ENCODE measurements around the gene MYO18A.
"Not testable (repeated sequence)": the region's sequence is repeated elsewhere in the genome, so short reads cannot be mapped to it uniquely, and the experiment has no call there.

MYO18A gene

GRCh38 chr17:29209073-29209472 is 28.9 kb upstream of the MYO18A start:
- Histone ChIP-seq H3K27me3 (ENCODE audit: control insufficient read depth, insufficient read depth, low read length) (no peaks in the 10 kb centered on the region), H3K4me3 (ENCODE audit: low read length) (no peak overlapping the region), H3K36me3 (ENCODE audit: control insufficient read depth, insufficient read depth, low read length) (no peaks in the 10 kb centered on the region), H3K4me1 (ENCODE audit: control insufficient read depth, insufficient read depth, low read length) (no peaks in the 10 kb centered on the region), H3K27ac (ENCODE audit: low read depth, low read length) (no peak overlapping the region), H3K9ac (ENCODE audit: low read length) (no peak overlapping the region)

GRCh38 chr17:29207975-29208374 is 27.8 kb upstream of the MYO18A start:
- Histone ChIP-seq H3K27ac (ENCODE audit: low read depth, low read length) (no peak overlapping the region), H3K27me3 (ENCODE audit: control insufficient read depth, insufficient read depth, low read length) (no peaks in the 10 kb centered on the region), H3K4me3 (ENCODE audit: low read length) (no peak overlapping the region), H3K9ac (ENCODE audit: low read length) (no peak overlapping the region), H3K36me3 (ENCODE audit: control insufficient read depth, insufficient read depth, low read length) (no peaks in the 10 kb centered on the region), H3K4me1 (ENCODE audit: control insufficient read depth, insufficient read depth, low read length) (no peaks in the 10 kb centered on the region)

- no peaks in the 10 kb centered on the region for H3K4me1 ChIP-seq (ENCODE audit: control insufficient read depth, insufficient read depth, low read length)
- H3K27ac ChIP-seq (ENCODE audit: low read depth, low read length), result no peak overlapping the region
- H3K4me3 ChIP-seq (ENCODE audit: low read length), result no peak overlapping the region
- no peaks in the 10 kb centered on the region for H3K27me3 ChIP-seq (ENCODE audit: control insufficient read depth, insufficient read depth, low read length)
- H3K9ac ChIP-seq (ENCODE audit: low read length), result no peak overlapping the region
- no peaks in the 10 kb centered on the region for H3K36me3 ChIP-seq (ENCODE audit: control insufficient read depth, insufficient read depth, low read length)
These were observed 24.8 kb upstream of the MYO18A start for GRCh38 chr17:29205047-29205446.

- not testable (repeated sequence) for H3K4me3 ChIP-seq (ENCODE audit: low read length); H3K27ac ChIP-seq (ENCODE audit: low read depth, low read length); H3K4me1 ChIP-seq (ENCODE audit: control insufficient read depth, insufficient read depth, low read length); H3K9ac ChIP-seq (ENCODE audit: low read length); H3K36me3 ChIP-seq (ENCODE audit: control insufficient read depth, insufficient read depth, low read length); H3K27me3 ChIP-seq (ENCODE audit: control insufficient read depth, insufficient read depth, low read length)
These were observed 24.0 kb upstream of the MYO18A start for GRCh38 chr17:29204068-29204804.

GRCh38 chr17:29197516-29198272 is 17.5 kb upstream of the MYO18A start:
- no peak overlapping the region for H3K27ac ChIP-seq (ENCODE audit: low read depth, low read length)
- H3K4me1 ChIP-seq (ENCODE audit: control insufficient read depth, insufficient read depth, low read length), result no peaks in the 10 kb centered on the region
- H3K4me3 ChIP-seq (ENCODE audit: low read length), result no peak overlapping the region
- H3K27me3 ChIP-seq (ENCODE audit: control insufficient read depth, insufficient read depth, low read length), result no peaks in the 10 kb centered on the region
- no peaks in the 10 kb centered on the region for H3K36me3 ChIP-seq (ENCODE audit: control insufficient read depth, insufficient read depth, low read length)
- H3K9ac ChIP-seq (ENCODE audit: low read length), result no peak overlapping the region

- no peaks in the 10 kb centered on the region for H3K36me3 ChIP-seq (ENCODE audit: control insufficient read depth, insufficient read depth, low read length)
- H3K27me3 ChIP-seq (ENCODE audit: control insufficient read depth, insufficient read depth, low read length), result peaks cover 2% of the 10 kb centered on the region
- H3K4me3 ChIP-seq (ENCODE audit: low read length), result no peak overlapping the region
- no peak overlapping the region for H3K27ac ChIP-seq (ENCODE audit: low read depth, low read length)
- H3K4me1 ChIP-seq (ENCODE audit: control insufficient read depth, insufficient read depth, low read length), result no peaks in the 10 kb centered on the region
- H3K9ac ChIP-seq (ENCODE audit: low read length), result no peak overlapping the region
These were observed 16.7 kb upstream of the MYO18A start for GRCh38 chr17:29196769-29197515.

- H3K27ac ChIP-seq (ENCODE audit: low read depth, low read length), result no peak overlapping the region
- H3K27me3 ChIP-seq (ENCODE audit: control insufficient read depth, insufficient read depth, low read length), result peaks cover 2% of the 10 kb centered on the region
- no peaks in the 10 kb centered on the region for H3K36me3 ChIP-seq (ENCODE audit: control insufficient read depth, insufficient read depth, low read length)
- no peaks in the 10 kb centered on the region for H3K4me1 ChIP-seq (ENCODE audit: control insufficient read depth, insufficient read depth, low read length)
- H3K9ac ChIP-seq (ENCODE audit: low read length), result no peak overlapping the region
- H3K4me3 ChIP-seq (ENCODE audit: low read length), result no peak overlapping the region
These were observed 15.4 kb upstream of the MYO18A start for GRCh38 chr17:29195465-29196081.

- Histone ChIP-seq H3K27me3 (ENCODE audit: control insufficient read depth, insufficient read depth, low read length) (peaks cover 2% of the 10 kb centered on the region), H3K4me3 (ENCODE audit: low read length) (no peak overlapping the region), H3K27ac (ENCODE audit: low read depth, low read length) (no peak overlapping the region), H3K9ac (ENCODE audit: low read length) (no peak overlapping the region), H3K36me3 (ENCODE audit: control insufficient read depth, insufficient read depth, low read length) (no peaks in the 10 kb centered on the region), H3K4me1 (ENCODE audit: control insufficient read depth, insufficient read depth, low read length) (no peaks in the 10 kb centered on the region)
These were observed 14.5 kb upstream of the MYO18A start for GRCh38 chr17:29194669-29195068.

GRCh38 chr17:29193146-29193545 is 12.9 kb upstream of the MYO18A start:
- no peak overlapping the region for H3K9ac ChIP-seq (ENCODE audit: low read length)
- H3K27ac ChIP-seq (ENCODE audit: low read depth, low read length), result no peak overlapping the region
- H3K36me3 ChIP-seq (ENCODE audit: control insufficient read depth, insufficient read depth, low read length), result no peaks in the 10 kb centered on the region
- H3K4me3 ChIP-seq (ENCODE audit: low read length), result no peak overlapping the region
- no peaks in the 10 kb centered on the region for H3K4me1 ChIP-seq (ENCODE audit: control insufficient read depth, insufficient read depth, low read length)
- H3K27me3 ChIP-seq (ENCODE audit: control insufficient read depth, insufficient read depth, low read length), result peaks cover 2% of the 10 kb centered on the region

GRCh38 chr17:29190592-29191207 is 10.5 kb upstream of the MYO18A start:
- Histone ChIP-seq H3K27me3 (ENCODE audit: control insufficient read depth, insufficient read depth, low read length) (peaks cover 2% of the 10 kb centered on the region), H3K4me1 (ENCODE audit: control insufficient read depth, insufficient read depth, low read length) (no peaks in the 10 kb centered on the region), H3K4me3 (ENCODE audit: low read length) (no peak overlapping the region), H3K9ac (ENCODE audit: low read length) (no peak overlapping the region), H3K36me3 (ENCODE audit: control insufficient read depth, insufficient read depth, low read length) (no peaks in the 10 kb centered on the region), H3K27ac (ENCODE audit: low read depth, low read length) (no peak overlapping the region)

GRCh38 chr17:29190039-29190438 is 9.8 kb upstream of the MYO18A start:
- Histone ChIP-seq H3K36me3 (ENCODE audit: control insufficient read depth, insufficient read depth, low read length) (no peaks in the 10 kb centered on the region), H3K9ac (ENCODE audit: low read length) (no peak overlapping the region), H3K27ac (ENCODE audit: low read depth, low read length) (no peak overlapping the region), H3K27me3 (ENCODE audit: control insufficient read depth, insufficient read depth, low read length) (peaks cover 2% of the 10 kb centered on the region), H3K4me1 (ENCODE audit: control insufficient read depth, insufficient read depth, low read length) (no peaks in the 10 kb centered on the region), H3K4me3 (ENCODE audit: low read length) (no peak overlapping the region)

GRCh38 chr17:29189355-29189754 is 9.2 kb upstream of the MYO18A start:
- no peaks in the 10 kb centered on the region for H3K4me1 ChIP-seq (ENCODE audit: control insufficient read depth, insufficient read depth, low read length)
- H3K27ac ChIP-seq (ENCODE audit: low read depth, low read length), result no peak overlapping the region

More at GRCh38 chr17:29189355-29189754, 9.2 kb upstream of the MYO18A start:
- Histone ChIP-seq H3K4me3 (ENCODE audit: low read length) (no peak overlapping the region), H3K9ac (ENCODE audit: low read length) (no peak overlapping the region), H3K27me3 (ENCODE audit: control insufficient read depth, insufficient read depth, low read length) (peaks cover 2% of the 10 kb centered on the region), H3K36me3 (ENCODE audit: control insufficient read depth, insufficient read depth, low read length) (no peaks in the 10 kb centered on the region)

Measured in rectal smooth muscle tissue (tissue), 1 donor.